Glomerular visceral epithelial cell (primary cell): Measurements from ENCODE around the gene WDR11.
A peak's percentile ranks its signal among the peaks of the same experiment; 100 is the strongest.

Source experiments
- DNase-seq: peaks from one replicate; pipeline ENCODE4 v3.0.0-alpha.2; 2016; ENCODE audit errors: extremely low spot score

Gene WDR11

GRCh38 chr10:120946497-120946896 lies 95.3 kb downstream of the WDR11 start:
- DNase-seq = no peak

- peak; percentile 51 for DNase-seq
Observed at GRCh38 chr10:120948889-120949608, 97.9 kb downstream of the WDR11 start.

DNA sequence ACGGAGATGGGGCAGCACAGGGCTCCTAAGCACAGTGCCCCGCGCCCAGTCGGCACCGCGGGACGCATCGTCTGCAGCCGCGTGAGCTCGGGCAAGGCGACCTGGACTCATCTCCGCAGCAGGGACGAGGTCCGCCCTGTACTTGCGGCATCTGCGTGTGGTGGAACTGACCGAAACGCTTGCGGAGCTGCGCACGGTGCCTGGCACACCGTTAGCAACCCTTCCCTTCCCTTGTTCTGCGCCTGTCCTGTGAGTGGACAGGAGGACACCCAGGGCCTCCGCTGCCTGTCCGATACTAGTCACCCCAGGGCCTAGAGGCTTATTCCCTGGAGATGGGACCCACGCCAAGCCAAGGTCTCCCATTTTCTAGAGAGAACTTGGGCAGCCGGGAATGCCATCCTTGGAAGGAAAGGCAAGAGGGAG lies 98.5 kb downstream of the WDR11 start:
- no peak for DNase-seq

DNA sequence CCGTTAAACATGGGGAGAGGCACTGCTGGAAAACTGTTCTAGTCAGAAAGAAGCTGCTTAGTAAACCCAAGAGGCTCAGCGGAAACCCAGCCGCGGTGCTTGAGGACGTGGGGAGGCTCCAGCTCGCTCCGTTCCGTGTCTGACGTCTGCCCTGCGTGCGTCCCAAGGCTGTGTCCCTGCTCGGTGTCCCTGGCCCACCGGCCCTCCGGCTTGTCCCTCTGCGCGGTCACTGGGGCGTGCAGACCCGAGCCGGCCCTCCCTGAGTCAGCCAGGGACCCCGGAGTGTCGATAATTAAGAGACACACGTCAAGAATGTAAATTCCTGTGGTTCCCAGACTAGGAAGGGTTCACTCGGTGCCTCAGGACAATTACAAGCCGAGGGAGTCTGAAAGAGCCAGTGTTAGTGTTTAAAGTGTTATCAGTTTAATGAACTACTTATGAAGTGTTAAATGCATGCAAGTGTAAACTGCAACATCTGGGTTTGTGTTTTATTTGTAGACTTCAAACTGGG lies 98.9 kb downstream of the WDR11 start:
- DNase-seq = no peak

- no peak for DNase-seq
Observed at GRCh38 chr10:120951288-120951687, 100.1 kb downstream of the WDR11 start.

- no peak for DNase-seq
Observed at GRCh38 chr10:120953897-120954296, 102.7 kb downstream of the WDR11 start.
